AG04450 (cell line): ENCODE measurements around the gene TMEM156. TPM values are rescaled to one million over a fixed set of nuclear protein-coding genes. Genes with fewer than 3 reads are reported as not detected.

ENCODE experiments used
- CTCF ChIA-PET: fragments of 300-600, 350-600 bp; formaldehyde crosslinking; extraction: SDS; loops from one replicate; lab custom pipeline; 2022; ENCODE audit warnings: antibody characterized with exemption, inconsistent platforms; lab: Charles Lee
- POLR2A ChIA-PET: fragments of 350-600 bp; formaldehyde crosslinking; extraction: SDS; loops from one replicate; lab custom pipeline; 2021; ENCODE audit warnings: antibody characterized with exemption, inconsistent platforms; lab: Yijun Ruan, JAX
- DNase-seq: peaks from one replicate; pipeline ENCODE4 v3.0.0-alpha.2; 2011; ENCODE audit warnings: low read depth, low spot score
- H3K27ac ChIP-seq: one replicate; pipeline ENCODE4 v1.5.1; 2012; ENCODE audit warnings: low read depth, low read length, control low read depth
- H3K27me3 ChIP-seq: one replicate; pipeline ENCODE4 v1.6.0; 2012; ENCODE audit warnings: low read length; ENCODE audit not compliant: control insufficient read depth, insufficient read depth
- H3K4me3 ChIP-seq: 2 replicates; pipeline ENCODE4 v1.5.1; 2011; ENCODE audit warnings: mild to moderate bottlenecking, low read depth, low read length, control low read depth
- H3K9me3 ChIP-seq: 2 replicates; pipeline ENCODE4 v1.5.1; 2012; ENCODE audit warnings: low read length; ENCODE audit not compliant: control insufficient read depth, insufficient read depth
- polyA plus RNA-seq: library from polyadenylated mRNA; depleted of rRNA; stranded (reverse); fragments of >200 nt; gene quantifications from 2 replicates; pipeline ENCODE4 v1.2.3, GENCODE V29; 2011
- TF ChIP-seq, protein P1 (sequence below): IDR thresholded peaks from 2 replicates; pipeline ENCODE4 v1.5.1; 2011; ENCODE audit warnings: low read depth, low read length, control low read depth, inconsistent platforms

Gene TMEM156
- polyA plus RNA-seq, 1 experiment: 2.3 TPM

DNA sequence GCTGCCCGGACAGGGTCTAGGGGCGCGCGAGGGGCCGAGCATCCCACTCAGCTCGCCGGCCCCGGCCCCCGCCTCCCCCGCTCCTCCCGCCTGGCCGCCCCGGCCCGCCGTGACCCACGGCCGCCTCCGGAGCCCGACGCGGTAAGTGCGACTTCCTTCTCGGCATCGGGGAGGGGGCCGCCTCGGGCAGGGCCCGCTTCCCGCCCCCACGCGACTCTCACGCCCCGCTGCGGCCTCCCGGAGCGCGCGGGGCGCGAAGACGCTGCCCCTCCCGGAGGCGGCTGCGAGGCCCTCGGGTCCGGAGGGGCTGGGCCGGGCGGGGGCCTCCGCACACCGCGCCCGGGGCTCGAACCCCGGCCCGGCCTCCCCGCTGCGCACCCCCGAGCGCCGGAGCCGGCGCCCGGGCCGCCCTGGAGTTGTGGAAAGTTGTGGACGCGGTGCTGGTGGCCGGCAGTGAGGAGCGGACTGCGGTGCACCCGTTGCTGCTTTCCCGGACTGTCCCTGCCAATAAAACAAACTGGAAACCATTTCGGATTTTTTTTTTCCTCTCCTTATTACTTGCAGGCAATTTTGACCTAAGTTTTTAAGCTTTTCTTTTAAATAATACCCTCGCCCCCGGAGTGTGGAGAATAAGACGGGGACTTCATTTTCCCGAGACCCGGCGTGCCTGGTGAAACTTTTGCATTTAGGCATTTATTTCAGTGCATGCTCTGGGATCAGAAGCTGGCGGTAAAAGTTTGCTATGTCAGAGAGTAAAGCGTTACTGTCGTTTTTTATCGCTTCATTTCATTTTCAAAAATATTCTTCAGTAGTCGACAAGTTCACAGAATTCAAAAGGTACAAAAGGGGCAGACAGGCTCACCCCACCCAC is 13.0 kb upstream of the TMEM156 start:
- DNase-seq: no peak
- H3K9me3 ChIP-seq: 0 out of 2 replicates have a peak, but pooled peaks cover 3% of the 10 kb centered on the region
- H3K27me3 ChIP-seq: no peaks in the 10 kb centered on the region
- TF ChIP-seq, protein P1, sequence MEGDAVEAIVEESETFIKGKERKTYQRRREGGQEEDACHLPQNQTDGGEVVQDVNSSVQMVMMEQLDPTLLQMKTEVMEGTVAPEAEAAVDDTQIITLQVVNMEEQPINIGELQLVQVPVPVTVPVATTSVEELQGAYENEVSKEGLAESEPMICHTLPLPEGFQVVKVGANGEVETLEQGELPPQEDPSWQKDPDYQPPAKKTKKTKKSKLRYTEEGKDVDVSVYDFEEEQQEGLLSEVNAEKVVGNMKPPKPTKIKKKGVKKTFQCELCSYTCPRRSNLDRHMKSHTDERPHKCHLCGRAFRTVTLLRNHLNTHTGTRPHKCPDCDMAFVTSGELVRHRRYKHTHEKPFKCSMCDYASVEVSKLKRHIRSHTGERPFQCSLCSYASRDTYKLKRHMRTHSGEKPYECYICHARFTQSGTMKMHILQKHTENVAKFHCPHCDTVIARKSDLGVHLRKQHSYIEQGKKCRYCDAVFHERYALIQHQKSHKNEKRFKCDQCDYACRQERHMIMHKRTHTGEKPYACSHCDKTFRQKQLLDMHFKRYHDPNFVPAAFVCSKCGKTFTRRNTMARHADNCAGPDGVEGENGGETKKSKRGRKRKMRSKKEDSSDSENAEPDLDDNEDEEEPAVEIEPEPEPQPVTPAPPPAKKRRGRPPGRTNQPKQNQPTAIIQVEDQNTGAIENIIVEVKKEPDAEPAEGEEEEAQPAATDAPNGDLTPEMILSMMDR: no peak
- peak overlapping the region; percentile 74 for H3K4me3 ChIP-seq
- peak overlapping the region; percentile 76 for H3K27ac ChIP-seq
- CTCF ChIA-PET: interaction anchor here (0.6 to 0.8 kb wide), 2 partner anchors 74 to 90 kb away, joined by 3 to 5 read pairs; no protein-coding TSS in a partner anchor
- POLR2A ChIA-PET: interaction anchor here (0.7 to 3.2 kb wide), 11 partner anchors 21 to 242 kb away, joined by 3 to 32 read pairs (median 4); partner anchors contain the start of gene WDR19

DNA sequence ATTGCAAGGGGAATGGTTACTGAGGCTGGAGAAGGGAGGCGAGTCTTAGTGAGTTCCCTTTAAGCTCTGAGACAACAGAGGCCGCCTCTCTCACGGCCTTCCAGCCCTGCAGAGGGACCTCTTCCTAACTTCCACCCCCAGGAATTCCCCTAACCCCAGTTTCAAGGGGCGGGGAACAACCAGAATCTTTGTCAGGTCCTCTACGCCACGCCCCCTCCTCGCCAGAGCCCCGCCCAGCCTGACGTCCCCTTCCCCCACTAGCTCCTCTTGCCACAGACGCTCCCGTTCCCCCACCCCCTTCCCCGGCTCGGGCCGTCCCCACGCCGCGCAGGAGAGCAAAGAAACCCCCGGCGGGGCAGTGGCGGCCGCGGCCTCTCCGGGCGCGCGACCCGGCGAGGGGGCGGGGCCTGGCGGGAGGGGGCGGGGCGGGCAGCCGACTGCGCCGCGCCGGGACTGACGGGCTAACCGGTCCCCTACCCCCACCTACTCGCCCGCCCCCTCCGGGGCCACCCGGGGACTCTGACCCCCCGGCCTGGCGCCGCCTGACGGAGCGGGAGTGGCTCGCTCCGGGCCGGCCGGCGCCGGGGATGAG is 12.3 kb upstream of the TMEM156 start:
- ChIA-PET POLR2A (interaction anchor here (0.7 to 3.2 kb wide), 10 partner anchors 59 to 215 kb away, joined by 3 to 32 read pairs (median 4); no protein-coding TSS in a partner anchor), CTCF (interaction anchor here (0.9 to 1.3 kb wide), 2 partner anchors 57 to 210 kb away, joined by 3 read pairs; no protein-coding TSS in a partner anchor)
- no peaks in the 10 kb centered on the region for H3K27me3 ChIP-seq
- H3K9me3 ChIP-seq: 0 out of 2 replicates have a peak, but pooled peaks cover 3% of the 10 kb centered on the region
- peak overlapping the region; percentile 90 for H3K27ac ChIP-seq
- TF ChIP-seq, protein P1: peak; percentile 14; the same call in 1 of the 2 replicates
- peak overlapping the region; percentile 74 for H3K4me3 ChIP-seq
- DNase-seq: peak; percentile 82

DNA sequence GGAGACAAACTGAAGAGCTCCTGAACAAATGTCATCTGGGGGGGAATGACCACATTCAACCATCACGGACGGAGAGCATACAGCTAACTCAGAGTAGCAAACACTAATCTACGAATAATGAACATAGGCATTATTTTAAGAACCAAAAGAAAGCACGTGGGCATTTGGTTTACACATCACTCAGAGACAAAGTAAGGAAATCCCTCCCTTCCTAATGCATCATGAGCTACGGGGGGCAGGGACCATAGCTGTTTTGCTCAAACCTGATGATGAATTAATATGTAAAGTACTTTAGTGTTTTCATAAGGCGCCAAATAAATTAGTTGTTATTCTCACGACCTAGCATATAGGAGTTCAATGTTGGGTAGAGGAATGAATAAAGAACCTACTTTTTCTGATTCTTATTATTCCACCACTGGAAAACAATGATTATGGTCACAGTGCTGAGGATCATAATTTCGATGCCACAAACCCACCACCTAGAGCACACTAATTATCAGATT is 11.7 kb upstream of the TMEM156 start:
- DNase-seq: no peak
- peak overlapping the region; percentile 74 for H3K4me3 ChIP-seq
- ChIA-PET POLR2A (interaction anchor here (0.8 to 3.2 kb wide), 9 partner anchors 59 to 140 kb away, joined by 3 to 32 read pairs (median 5); no protein-coding TSS in a partner anchor), CTCF (interaction anchor here (0.9 to 1.3 kb wide), 2 partner anchors 57 to 210 kb away, joined by 3 read pairs; no protein-coding TSS in a partner anchor)
- TF ChIP-seq, protein P1: no peak
- H3K9me3 ChIP-seq: 0 out of 2 replicates have a peak, but pooled peaks cover 3% of the 10 kb centered on the region
- peak overlapping the region; percentile 90 for H3K27ac ChIP-seq
- H3K27me3 ChIP-seq: no peaks in the 10 kb centered on the region

DNA sequence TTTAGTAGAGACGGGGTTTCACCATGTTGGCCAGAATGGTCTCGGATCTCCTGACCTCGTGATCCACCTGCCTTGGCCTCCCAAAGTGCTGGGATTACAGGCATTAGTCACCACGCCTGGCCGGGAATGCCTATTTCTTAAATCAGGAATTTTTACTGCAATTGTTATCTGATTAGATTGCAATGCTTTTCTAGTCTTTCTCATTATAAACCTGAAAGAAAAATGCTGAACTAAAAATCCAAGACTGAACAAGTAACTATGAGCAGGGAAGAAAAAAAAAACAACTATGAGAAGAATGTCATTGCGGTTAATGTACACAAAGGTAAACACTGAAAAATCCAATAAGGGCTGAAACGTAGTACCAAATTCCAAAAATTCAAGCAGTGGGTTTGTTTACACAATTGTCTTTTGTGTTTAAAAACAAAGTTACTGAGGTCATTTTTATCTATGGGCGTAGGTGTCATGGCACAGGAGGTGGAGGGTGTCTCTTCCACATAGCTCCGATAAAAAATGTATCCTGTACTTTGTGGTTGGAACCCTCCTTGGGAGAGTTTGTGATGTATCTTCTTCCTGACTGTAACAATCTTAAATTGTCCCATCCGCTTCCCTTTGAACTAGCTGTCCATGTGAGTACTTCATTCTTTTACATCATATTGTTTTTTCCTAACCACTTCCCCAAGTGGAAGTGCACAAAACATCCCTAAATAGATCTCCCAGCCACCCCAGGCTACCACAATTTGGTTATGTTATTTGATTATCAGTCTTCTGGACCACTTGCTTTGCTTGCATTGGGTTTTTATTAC is 11.1 kb upstream of the TMEM156 start:
- H3K27me3 ChIP-seq: no peaks in the 10 kb centered on the region
- ChIA-PET POLR2A (interaction anchor here (1.1 to 3.2 kb wide), 4 partner anchors 58 to 100 kb away, joined by 4 to 32 read pairs (median 9); no protein-coding TSS in a partner anchor), CTCF (interaction anchor here (0.9 to 1.3 kb wide), 2 partner anchors 56 to 209 kb away, joined by 3 read pairs; no protein-coding TSS in a partner anchor)
- H3K4me3 ChIP-seq: no peak overlapping the region; the same call in 1 of the 2 replicates
- TF ChIP-seq, protein P1: no peak
- peak overlapping the region; percentile 90 for H3K27ac ChIP-seq
- no peak for DNase-seq
- 0 out of 2 replicates have a peak, but pooled peaks cover 3% of the 10 kb centered on the region for H3K9me3 ChIP-seq
